HG03139 (cell line): ENCODE measurements around the gene RIPK3.

Experiments used
- ATAC-seq: cut with Tn5 transposase; IDR thresholded peaks from one replicate; pipeline ENCODE4 v1.9.1; 2021; ENCODE audit not compliant: unreplicated experiment

RIPK3 gene

GRCh38 chr14:24324024-24324423, 15.8 kb downstream of the RIPK3 start:
- ATAC-seq: no peak

GRCh38 chr14:24323341-24323740, 16.4 kb downstream of the RIPK3 start:
- ATAC-seq: no peak

GRCh38 chr14:24322672-24323071, 17.1 kb downstream of the RIPK3 start:
- no peak for ATAC-seq

- no peak for ATAC-seq
Measured at GRCh38 chr14:24321212-24321975, 18.4 kb downstream of the RIPK3 start.

DNA sequence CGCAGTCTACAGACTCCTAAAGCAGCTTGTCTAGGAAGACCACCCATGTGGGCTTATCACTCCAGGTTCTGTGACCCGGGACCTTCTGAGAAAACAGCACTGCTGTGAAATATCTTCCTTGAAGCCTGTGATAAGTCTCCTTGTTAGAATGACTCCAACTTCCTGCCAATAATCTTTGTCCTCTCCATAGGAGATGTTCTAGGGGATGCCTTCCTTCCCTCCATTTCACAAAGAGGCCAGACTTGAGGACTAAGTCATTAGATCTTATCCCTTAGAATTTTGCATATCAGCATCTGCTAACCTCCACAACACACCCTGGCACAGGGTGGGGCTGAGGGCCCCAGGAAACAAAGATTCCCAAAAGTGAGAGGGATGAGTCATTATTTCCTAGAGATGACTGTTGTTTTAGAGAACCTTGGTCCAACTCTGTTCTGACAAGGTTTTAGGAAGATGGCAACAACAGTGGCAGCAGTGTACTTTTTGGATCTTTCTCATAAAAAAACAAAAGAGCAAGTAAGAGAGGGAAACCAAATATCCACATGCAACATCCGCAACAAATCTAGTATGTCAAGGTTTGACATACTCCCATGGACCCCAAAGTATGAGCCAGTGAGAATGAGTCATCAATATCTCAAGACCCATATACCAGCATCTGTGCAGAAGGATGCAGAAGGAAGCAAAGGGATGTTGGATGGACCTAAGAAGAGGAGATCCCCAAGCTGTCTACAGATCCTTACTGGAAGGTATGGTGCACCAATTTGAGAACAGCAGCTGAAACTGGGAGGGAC, 22.5 kb downstream of the RIPK3 start:
- ATAC-seq: no peak

DNA sequence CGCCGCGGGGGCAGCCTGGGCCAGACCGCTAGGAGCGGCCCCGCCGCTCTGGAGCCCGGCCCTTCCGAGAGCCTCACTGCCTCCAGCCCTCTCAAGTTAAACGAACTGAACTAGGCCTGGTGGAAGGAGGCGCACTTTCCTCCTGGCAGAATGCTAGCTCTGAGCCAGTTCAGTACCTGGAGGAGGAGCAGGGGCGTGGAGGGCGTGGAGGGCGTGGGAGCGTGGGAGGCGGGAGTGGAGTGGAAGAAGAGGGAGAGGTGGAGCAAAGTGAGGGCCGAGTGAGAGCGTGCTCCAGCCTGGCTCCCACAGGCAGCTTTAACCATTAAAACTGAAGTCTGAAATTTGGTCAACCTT, 23.2 kb downstream of the RIPK3 start:
- ATAC-seq: no peak

DNA sequence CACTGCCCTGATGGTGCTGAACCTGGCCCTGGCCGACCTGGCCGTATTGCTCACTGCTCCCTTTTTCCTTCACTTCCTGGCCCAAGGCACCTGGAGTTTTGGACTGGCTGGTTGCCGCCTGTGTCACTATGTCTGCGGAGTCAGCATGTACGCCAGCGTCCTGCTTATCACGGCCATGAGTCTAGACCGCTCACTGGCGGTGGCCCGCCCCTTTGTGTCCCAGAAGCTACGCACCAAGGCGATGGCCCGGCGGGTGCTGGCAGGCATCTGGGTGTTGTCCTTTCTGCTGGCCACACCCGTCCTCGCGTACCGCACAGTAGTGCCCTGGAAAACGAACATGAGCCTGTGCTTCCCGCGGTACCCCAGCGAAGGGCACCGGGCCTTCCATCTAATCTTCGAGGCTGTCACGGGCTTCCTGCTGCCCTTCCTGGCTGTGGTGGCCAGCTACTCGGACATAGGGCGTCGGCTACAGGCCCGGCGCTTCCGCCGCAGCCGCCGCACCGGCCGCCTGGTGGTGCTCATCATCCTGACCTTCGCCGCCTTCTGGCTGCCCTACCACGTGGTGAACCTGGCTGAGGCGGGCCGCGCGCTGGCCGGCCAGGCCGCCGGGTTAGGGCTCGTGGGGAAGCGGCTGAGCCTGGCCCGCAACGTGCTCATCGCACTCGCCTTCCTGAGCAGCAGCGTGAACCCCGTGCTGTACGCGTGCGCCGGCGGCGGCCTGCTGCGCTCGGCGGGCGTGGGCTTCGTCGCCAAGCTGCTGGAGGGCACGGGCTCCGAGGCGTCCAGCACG, 23.8 kb downstream of the RIPK3 start:
- ATAC-seq: no peak

DNA sequence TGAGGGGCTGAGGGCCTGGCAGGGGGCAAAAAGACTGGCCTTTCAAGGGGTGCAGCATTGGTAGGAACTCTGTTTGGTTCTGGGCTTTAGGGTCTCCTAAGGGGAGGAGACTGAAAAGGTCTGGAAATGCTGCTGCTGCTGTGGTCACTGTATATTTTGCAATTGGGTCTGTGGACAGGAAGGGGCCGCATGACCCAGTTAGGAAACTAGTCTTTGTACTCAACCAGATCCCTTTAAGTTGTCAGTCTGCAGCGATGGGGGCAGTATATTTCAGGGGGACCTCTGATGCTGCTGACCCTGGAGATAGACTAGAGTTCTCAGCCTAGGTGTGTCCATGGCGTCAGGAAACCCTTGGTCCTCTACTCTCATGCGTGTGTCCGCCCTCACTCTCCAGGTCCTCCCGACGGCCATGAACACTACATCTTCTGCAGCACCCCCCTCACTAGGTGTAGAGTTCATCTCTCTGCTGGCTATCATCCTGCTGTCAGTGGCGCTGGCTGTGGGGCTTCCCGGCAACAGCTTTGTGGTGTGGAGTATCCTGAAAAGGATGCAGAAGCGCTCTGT, 24.5 kb downstream of the RIPK3 start:
- ATAC-seq: no peak

GRCh38 chr14:24314377-24315193, 25.2 kb downstream of the RIPK3 start:
- no peak for ATAC-seq

- no peak for ATAC-seq
Measured at GRCh38 chr14:24313913-24314312, 25.9 kb downstream of the RIPK3 start.

- no peak for ATAC-seq
Measured at GRCh38 chr14:24312736-24313507, 26.9 kb downstream of the RIPK3 start.

GRCh38 chr14:24311837-24312615, 27.8 kb downstream of the RIPK3 start:
- no peak for ATAC-seq

DNA sequence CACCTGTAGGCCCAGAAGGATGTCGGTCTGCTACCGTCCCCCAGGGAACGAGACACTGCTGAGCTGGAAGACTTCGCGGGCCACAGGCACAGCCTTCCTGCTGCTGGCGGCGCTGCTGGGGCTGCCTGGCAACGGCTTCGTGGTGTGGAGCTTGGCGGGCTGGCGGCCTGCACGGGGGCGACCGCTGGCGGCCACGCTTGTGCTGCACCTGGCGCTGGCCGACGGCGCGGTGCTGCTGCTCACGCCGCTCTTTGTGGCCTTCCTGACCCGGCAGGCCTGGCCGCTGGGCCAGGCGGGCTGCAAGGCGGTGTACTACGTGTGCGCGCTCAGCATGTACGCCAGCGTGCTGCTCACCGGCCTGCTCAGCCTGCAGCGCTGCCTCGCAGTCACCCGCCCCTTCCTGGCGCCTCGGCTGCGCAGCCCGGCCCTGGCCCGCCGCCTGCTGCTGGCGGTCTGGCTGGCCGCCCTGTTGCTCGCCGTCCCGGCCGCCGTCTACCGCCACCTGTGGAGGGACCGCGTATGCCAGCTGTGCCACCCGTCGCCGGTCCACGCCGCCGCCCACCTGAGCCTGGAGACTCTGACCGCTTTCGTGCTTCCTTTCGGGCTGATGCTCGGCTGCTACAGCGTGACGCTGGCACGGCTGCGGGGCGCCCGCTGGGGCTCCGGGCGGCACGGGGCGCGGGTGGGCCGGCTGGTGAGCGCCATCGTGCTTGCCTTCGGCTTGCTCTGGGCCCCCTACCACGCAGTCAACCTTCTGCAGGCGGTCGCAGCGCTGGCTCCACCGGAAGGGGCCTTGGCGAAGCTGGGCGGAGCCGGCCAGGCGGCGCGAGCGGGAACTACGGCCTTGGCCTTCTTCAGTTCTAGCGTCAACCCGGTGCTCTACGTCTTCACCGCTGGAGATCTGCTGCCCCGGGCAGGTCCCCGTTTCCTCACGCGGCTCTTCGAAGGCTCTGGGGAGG, 28.9 kb downstream of the RIPK3 start, which contains the start of gene LTB4R:
TSS of gene LTB4R (plus strand) at position 857 of the 959 bp plus-strand sequence. CDS start 4,150 bp downstream, outside the sequence.
- ATAC-seq: peak; percentile 49

DNA sequence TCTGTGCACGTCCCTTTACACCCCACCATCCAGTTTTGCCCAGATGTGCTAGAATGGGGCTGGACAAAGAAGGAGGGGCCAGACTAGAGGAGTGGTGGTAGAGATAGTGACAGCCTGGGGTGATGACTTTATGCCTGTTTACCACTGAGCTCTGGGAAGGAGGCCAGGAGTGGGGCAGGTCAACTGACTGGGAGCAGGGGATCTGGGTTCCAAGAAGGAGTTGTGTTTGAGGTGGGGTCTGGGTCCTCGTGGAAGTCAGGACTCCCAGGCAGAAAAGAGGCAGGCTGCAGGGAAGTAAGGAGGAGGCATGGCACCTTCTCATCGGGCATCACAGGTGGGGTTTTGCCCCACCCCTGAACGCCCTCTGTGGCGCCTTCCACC, 29.5 kb downstream of the RIPK3 start:
- ATAC-seq: no peak

DNA sequence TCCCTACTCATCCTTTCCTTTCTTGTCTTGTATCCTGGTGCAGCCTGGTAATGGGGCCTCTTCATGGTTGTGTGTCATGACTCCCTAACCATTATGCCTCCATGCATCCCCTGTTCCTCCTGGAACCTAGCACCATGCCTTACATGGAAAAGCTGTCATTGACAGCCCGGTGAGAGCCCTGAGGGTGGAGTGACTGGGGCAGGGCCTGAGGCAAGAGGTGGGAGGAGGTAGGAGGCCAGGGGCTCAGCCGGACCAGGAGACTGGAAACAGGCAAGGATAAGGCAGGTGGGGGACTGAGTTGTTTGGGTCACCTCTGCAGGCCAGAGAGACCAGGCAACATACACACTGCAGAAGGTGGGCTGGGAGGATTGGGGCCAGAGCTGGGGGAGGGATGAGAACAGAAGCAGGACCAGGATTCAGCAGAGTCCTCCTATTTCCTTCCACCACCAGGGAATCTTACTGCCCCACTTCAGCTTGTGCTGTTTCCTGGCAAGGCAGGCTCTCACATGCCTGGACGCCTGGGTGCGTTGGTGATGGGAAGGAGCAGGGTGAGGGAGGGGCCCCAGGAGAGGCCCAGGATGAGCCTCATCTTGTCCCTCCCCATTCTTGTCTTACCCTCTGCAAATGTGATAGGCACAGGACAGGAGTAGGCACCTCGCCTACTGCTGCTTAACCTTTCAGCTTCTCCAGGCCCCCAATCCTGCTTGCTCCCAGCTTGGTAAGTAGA, 30.1 kb downstream of the RIPK3 start, which contains the start of gene LTB4R2:
TSS of gene LTB4R2 (plus strand) at position 603 of the 727 bp plus-strand sequence. CDS start 525 bp downstream, outside the sequence.
- ATAC-seq: no peak

GRCh38 chr14:24308342-24309124, 31.3 kb downstream of the RIPK3 start:
- no peak for ATAC-seq
